ENCODE results near the gene CEP131.

The CEP131 gene

DNA sequence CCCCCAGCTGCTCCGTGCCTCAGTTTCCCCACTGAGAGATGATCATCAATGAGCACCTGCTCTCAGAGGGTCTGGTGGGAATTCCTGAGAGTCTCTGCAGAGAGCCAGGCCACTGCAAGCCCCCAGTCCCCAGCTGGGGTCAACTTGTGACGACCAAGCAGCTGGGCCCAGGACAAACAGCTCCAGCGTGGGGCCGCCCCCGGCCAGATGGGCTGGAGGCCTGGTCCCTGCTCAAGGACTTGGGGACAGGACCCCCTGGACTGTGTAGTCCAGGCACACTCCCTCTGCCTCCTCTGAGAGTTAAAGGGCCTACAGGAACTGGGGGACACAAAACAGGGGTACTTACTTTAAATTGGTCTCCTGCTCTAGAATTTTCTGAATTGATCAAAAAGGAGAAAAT, 40.2 kb downstream of the CEP131 start:
- no peak for DNase-seq

DNA sequence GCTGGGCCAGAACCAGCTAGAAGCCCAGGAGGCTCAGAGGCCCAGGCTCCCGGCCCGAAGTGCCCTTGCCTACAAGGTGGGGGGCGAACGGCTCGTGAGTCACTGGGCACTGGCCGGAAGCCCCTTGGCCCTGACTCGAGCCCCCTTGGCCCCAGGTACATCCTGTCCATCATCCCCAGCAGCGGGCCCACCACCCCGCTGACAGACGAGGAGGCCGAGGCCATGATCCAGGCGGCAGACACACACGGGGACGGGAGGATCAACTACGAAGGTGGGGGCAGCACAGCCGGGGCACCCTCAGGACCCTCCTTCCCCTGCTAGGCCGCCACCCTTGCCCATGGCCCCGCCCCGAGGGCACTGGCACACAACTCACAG, 41.0 kb downstream of the CEP131 start:
- DNase-seq, result no peak

DNA sequence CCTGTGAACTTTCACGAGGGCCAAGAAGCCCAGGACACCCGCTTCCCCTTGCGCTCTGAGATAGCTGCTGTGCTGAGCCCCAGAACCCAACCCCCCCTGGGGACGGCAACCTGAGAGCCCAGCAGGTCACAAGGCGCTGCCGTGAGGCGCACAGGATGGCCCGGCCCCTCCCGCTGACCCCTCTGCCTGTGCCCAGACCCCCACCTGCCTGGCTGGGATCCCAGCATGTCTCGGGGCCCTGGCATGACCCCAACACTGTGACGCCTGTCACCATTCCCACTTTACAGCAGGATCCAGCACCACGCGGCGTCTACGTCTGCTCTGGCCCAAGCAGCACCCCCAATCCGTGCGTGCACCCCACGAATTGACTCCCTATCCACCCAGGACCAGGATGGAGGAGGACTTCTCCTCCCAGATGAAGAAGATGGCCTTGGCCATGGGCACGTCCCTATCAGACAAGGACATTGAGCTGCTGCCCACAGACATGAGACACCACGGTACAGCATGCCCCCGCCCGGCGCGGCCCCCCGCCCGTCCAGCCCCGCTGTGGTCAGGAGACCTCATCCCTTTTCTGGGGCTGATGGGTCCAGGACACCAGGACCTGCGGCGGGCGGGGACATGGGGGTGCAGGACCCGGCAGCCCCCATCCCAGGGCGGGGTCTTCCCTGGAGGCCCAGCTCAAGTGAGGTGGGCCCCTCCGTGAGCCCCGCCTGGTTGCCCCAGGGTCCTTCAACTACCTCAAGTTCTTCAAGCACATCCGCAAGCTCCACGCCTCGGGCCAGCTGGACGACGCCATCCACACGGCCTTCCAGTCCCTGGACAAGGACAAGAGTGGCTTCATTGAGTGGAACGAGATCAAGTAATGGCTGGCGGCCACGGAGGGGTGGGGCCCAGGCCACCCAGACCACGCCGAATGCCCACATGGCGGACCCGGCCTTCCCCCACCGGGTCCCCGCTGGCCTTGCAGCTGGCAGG, 41.6 kb downstream of the CEP131 start:
- DNase-seq, result no peak

DNA sequence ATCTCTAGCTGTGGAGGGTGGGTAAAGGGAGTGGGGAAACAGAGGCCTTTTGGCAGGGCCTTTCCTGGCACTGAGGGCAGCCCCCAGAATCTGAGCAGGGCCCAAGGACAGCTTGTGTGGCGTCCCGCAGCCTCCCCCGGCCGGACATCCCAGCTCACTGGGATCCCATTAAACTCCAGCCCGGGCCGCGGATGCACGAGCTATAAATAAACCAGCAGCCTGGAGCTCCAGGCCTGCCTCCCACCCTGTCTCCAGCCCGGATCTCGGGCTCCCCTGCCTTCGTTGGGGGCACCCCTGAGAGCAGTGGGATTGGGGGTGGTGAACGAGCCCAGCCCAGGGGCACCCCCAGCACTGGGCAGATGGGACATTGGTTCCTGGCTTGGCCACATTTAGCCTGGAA, 42.9 kb downstream of the CEP131 start:
- DNase-seq, result no peak

DNA sequence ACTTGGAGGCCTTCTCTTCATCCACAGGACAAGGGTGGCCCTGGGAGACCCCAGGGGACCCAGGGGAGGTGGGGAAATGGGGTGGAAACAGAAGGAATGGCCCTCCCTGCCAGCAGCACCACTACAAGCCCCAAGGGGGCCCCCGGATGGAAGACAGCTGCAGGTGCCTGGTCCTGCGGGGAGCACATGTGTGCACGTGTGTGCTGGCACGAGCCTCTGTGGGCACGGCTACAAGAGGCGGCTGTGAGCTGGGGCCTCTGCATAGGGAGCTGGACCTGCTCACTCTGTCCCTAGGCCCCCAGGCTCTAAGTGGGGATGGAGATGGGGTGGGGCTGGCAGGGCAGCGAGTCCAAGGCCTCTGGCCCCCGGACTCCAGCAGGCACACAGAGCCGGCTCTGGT, 43.5 kb downstream of the CEP131 start:
- no peak for DNase-seq

DNA sequence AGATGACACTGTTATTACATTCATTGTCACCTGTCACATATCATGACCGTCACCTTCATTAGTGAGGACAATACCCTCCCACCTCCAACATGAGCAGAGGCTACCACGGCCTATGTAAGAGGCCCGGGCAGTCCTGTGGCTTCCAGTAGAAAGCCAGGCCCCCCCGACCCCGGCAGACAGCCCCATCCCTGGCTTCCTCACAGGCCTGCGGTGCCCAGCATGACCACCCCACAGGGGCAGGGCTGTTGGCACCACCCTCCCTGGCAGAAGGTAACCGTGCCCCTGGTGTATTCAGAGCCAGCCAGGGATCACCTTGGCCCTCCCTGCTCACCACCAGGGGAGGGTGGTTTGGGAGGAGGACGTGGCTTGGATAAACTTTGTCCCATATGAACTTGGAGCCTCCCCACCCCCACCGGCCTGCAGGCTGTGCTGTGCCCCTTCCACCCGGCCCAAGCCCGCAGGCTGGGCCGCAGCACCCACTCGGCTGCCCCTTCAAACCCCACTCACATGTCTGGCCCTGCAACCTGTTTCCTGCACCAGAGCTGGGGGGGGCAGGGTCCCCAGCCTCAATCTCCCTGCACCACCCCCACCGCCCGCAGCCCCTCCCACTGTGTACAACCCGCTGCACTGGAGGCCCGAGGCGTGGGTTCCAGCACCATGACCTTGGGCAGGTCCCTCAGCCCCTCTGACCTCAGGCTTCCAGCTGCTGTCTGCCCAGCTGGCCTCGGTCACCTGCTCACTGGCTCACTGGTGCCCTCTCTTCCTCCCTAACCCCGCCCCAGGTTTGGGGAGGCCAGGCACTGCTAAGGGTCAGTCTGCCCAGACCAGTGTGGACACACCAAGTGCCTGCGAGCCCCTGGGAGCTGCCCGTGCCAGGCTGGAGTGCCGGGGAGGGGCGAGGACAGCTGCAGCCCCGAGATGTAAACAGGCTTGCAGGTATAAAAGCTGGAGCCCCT, 44.4 kb downstream of the CEP131 start:
- no peak for DNase-seq

DNA sequence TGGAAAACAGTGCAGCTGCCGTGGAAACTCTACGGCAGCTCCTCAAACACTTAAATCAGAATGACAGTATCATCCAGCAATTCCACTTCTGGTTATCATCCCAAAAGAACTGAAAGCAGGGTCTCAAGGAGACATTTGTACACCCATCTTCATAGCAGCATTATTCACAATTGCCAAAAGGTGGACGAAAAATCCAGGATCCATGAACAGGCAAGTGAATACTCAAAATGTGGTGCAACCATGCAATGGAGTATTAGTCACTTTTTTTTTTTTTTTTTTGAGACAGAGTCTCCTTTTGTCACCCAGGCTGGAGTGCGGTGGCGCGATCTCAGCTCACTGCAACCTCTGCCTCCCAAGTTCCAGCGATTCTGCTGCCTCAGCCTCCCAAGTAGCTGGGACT, 46.1 kb downstream of the CEP131 start:
- DNase-seq, result no peak

DNA sequence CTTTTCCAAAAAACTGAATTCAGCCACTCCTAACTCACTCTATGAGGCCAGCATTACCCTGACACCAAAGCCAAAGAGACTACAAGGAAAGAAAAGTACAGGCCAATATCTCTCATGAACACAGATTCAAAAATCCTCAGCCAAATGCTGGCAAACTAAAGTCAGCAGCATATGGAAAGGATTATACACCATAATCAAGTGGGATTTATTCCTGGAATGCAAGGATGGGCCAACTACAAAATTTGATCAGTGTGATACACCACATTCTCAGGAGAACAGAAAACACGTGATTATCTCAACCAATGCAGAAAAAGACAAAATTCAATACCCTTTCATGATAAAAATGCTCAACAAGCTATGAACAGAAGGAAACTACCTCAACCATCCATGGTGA, 49.0 kb downstream of the CEP131 start:
- DNase-seq, result no peak

DNA sequence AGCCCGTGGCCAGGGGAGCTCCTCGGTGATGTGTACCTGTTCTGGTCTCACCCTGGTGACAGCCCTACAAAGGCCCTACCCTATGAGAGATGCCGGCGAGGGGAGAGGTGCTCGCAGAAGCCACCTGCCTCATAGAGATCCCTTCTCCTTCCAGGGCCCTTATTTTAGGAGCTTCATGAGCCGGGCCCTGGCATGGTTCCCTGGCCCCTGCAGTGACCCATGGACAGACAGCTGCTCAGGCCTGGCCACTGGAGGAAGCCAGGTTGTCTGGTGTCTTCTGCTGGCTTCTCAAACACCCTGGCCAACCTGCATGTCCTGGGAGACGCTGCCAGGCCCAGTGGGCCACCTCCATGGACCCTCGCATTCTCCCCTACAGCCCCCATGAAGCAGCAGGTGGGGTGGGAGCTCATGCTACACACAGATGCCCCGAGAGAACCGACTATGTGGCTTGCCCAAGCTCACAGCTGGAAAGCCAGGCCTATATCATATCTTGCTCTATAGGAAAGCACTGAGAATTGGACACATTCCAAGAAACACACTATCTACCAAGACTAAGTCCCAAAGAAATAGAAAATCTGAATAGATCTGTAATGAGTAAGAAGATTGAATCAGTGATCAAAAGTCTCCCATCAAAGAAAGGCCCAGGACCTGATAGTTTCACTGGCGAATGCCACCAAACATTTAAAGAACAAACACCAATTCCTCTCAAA, 49.6 kb downstream of the CEP131 start:
- no peak for DNase-seq

DNA sequence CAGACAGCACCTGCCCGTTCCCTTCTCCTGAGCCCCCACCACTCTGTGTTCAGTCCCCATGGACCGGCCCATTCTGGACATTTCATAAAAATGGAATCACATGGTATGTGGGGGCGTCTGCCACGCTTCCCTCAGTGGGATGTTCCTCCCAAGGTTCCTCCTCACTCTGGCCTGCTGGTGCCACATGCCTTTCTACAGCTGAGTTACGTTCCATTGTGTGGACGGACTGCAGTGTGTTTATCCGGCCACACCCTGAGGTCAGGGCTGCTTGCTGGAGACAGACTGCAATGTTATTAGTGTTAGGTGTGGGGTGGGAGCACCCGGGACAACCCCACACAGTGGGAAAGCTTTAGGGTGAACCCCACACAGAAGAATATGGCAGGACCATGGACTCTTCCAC, 50.8 kb downstream of the CEP131 start:
- no peak for DNase-seq

DNA sequence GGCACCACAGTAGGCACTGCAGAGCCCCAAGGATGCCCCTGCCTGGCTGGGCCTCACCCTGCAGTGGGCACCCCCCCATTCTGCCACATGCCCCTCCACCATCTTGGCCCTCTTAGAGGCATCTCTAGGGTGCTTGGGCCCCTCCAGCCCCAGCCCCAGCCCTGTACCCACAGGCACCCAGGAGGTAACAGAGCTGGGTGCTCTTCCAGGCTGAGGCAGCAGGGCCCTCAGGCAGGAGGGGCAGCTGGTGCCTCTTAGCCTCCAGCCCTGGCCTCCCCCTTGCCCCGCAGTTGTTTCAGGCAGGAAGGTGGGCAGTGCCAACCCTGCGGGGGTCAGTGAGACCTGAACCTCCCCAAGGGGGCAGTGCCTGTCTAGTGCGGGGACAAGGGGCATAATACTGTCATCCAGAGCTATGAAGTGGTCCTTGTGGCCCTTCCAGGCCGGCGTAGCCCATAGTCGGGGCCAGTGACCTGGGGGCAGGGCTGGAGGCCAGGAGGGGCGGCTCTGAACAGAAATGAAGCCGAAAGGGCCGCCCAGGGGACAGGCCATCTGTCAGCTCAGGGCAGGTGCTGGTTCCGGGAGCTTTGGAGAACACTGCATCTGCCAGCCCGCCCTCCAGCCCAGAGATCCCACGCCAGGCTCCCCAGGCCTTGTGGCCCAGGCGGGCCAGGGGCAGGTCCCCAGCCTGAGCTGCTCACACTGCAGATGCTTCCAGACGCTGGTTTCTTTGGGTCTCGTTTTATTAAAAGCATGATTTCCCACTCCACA, 51.9 kb downstream of the CEP131 start:
- no peak for DNase-seq

DNA sequence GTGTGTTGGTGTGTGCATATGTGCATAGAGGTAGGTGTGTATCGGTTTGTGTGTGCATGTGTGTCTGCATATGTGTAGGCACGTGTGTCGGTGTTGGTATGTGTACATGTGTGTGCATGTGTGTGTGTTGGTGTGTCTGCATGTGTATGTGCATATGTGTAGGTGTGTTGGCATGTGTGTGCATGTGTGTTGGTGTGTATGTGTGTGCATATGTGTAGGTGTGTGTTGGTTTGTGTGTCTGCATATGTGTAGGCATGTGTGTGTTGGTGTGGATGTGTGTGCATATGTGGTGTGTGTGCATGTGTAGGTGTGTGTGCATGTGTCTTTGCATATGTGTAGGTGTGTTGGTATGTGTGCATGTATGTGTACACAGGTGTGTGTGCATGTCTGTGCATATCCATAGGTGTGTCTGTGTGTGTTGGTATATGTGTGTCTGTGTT, 52.9 kb downstream of the CEP131 start:
- DNase-seq, result no peak

DNA sequence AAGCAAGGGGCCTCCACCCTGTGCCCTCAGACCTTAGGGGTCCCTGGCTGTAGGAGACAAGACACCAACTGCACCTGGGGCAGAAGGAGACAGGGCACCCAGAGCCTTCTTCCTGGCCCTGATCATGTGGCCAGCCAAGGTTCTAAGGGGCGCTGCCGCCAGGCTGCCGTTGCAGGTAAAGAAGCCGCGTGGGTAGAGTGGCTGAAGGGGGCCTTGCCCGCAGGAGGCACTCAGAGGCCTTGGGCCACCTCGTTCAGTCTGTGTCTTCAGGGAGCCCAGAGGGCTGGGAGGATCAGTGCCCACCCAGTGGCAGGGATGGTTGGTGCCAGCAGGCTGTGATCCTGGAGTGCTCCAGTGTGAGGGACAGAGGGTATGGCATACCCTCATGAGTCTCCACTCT, 55.1 kb downstream of the CEP131 start:
- no peak for DNase-seq

DNA sequence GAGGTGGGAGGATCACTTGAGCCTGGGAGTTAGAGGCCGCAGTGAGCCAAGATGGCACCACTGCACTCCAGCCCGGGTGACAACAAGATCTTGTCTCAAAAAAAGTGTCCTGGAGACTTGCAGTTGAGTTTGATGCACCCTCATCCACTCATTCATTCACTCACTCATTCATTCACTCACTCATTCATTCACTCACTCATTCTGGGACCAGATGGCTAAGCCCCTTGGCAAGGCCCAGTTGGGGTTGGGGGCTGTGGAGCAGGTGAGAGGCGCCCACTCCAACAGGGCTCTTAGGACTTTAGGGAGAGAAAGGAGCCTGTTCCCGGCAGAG, 55.6 kb downstream of the CEP131 start:
- DNase-seq, result no peak

DNA sequence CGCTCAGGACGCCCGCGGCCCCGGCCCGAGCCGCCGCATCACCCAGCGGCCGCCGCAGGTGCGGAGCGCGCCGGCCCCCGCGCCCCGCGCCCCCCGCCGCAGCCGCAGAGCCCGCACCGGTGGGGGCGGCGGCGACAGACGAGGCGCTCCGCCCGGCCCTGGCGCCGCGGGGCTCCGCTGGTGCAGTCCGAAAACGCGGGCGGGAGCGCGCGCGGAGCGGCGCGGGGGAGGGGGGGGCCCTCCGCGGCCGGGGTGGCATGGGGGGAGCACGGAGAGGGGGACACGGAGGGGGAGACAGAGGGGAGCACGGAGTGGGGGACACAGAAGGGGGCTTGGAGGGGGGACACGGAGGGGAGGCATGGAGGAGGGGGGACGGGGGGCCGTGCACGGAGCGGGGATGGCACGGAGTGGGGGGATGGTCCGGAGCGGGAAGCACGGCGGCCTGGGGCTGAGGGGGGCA, 56.7 kb downstream of the CEP131 start, which contains the start of gene AATK:
TSS of gene AATK (minus strand) at position 189 of the 460 bp plus-strand sequence. CDS start 229 bp downstream, outside the sequence.
- no peak for DNase-seq

DNA sequence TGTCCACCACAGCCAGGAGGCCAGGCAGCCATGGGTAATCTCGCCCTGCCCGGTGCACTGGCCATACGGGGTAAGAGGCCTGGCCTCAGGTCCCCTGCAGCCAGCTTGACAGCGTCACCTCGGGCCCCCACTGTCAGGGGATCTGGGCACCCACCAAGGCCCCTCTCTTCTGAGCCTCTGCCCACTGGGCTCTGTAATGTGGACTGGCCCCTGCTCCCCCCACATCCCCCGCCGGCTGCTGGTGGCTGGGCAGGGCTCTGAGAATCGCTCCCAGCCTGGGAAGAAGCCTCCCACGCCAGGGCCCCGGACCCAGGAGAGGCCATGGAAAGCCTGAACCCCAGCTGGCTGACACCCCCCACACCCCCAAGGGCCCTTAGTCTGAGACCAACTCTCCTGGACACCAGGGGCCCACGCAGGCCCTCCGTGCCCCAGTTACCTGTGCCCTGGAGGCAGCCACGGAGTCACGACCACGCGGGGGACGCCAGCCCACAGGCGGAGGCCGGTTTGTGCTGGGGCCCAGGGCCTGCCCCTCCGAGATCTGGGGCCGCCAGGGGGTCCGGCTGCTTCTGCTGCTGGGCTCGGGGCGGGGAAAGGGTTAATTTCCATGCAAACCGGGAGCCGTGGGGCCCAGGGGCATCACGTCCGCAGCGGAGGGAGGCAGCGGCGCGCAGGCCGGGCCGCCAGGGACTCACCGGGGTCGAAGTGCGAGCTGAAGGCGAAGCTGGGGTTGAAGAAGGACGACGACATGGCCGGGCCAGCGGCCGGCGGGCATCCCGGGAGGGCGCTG, 57.3 kb downstream of the CEP131 start, which contains the start of gene PVALEF:
TSS of gene PVALEF (plus strand) at position 262 of the 787 bp plus-strand sequence. CDS start 15,720 bp downstream, outside the sequence.
- no peak for DNase-seq

DNA sequence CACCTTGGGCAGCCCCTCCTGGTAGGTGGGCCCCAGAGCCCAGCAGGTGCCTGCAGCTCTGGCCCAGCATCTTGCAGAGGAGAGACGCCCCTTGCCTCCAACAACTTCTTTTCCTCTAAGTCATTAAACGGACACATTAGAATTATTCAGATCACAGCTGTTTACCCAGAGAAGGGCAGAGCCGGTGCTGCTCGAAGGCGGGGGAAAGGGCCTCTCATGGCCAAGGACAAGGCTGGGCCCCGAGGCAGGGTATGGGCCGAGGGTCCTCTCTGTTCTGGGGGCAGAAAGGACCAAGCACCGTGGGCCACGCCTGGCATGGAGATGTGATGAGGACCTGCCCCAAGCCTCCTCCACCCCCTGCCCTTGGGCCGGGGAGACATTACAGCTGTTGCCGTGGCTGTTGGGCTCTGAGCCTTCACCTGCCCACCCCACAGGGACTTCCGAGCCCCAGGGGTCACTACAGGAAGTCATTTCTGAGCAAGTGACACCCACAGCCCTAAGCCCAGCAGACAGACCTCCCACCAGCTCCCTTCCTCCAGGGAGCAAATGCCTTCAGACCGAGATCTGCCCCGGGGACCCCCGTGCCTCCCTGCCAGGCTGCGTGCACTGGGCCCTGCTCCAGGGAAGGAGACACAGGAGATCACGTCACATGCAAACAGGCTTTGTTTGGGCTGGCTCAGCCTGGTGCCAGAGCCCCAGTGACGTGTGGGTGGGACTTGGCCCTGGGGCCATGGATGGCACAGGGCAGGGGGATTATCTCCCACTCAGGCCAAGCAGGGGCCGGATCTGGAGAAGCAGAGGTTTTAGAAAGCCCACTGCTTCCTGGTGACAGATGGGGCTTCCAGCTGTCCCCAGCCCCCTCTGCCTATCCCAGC, 58.2 kb downstream of the CEP131 start:
- DNase-seq, result no peak

DNA sequence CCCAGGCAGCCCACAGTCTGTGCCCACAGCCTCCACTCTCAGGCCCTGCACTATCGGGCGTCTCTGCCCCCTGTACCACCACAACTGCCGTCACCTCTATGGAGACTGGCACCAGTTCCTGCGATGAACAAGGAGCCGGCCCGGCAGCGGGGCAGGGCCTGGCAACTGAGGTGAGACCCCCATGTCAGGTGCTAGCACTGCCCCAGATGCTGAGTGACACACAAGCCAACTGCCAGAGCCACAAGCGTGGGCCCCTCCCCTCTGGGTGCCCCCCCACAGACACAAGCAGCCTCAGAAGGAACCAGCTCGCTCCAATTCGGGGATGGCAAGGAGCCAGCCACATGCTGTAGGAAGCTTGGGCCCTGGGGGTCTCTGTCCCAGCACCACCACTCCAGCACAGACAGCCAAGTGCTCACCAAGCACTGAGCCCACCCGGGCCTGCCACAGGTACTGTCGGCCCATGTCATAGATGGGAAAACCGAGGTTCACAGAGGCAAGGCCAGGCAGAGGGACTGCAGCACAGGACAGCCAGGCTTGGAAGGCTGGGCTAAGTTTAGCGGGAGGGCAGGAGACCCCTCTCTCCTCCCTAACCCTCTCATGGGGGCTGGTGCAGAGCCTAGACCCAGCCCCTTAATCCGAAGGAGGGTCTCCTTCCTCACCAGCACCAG, 58.9 kb downstream of the CEP131 start:
- DNase-seq, result no peak

DNA sequence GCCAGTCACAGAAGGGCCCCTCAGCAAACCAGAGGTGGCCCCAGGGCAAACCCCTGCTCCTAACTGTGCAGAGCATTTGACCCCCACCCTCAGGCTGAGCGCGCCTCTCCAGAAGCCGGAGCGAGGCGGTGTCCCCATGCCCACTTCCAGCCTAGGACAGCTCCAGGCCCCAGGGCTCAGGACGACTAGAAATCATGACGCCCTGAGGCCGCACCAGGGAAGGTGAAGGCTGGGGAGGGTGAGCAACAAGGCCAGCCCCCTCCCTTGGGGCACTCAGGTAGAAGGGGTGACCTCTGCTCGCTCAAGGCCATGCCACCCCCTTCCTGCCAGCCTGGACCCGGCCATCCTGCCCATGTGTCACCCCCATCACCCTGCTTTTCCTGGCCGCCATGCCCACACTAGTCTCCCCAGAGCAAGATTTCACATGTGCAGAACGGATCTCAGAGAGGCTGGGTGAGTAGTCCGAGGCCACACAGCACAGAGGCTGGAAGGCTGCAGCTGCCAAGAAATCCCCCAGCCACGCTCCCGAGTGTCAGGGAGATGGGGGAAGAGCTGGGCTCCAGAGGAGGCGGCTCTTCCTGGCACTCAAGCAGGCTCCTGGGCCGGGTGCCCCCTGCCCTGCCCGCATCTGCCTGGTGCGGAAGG, 59.6 kb downstream of the CEP131 start:
- no peak for DNase-seq

Data from NCI-H1105 (cell line).